GM12891 (cell line): Measurements from ENCODE around the gene COQ5.

Source experiments
- PAX5 ChIP-seq: IDR thresholded peaks from 2 replicates; pipeline ENCODE4 v1.6.1; 2011; ENCODE audit warnings: low read length, moderate library complexity, mild to moderate bottlenecking; ENCODE audit not compliant: insufficient read depth, severe bottlenecking
- POLR2A ChIP-seq: IDR thresholded peaks from 2 replicates; pipeline ENCODE4 v1.6.1; 2011; ENCODE audit warnings: low read depth, low read length, control low read depth
- POLR2AphosphoS5 ChIP-seq: IDR thresholded peaks from 2 replicates; pipeline ENCODE4 v1.6.1; 2011; ENCODE audit warnings: low read depth, low read length, control low read depth
- SPI1 ChIP-seq: IDR thresholded peaks from 2 replicates; pipeline ENCODE4 v1.6.1; 2011; ENCODE audit warnings: low read depth, low read length, control low read depth
- TAF1 ChIP-seq: IDR thresholded peaks from 2 replicates; pipeline ENCODE4 v1.6.1; 2011; ENCODE audit warnings: low read depth, low read length, control low read depth

DNA sequence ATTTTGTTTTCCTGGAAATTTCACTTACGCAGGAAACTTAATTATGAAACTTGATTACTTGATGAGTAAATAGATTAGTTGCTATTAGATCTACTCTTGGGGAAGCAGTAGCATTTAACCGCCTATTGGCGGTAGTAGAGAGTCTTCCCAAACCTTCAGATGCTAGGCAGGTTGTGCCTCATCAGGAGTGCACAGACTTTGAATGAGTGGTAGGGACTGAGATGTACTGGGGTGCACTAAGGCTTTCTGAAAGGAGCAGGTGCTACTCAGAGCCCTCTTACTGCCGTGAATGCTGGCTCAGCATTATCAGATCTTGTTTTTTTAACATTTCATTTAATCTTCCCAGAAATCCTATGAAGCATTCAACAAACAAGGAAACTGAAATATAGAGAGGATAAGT lies 75.0 kb downstream of the COQ5 start:
- TF ChIP-seq TAF1 (no peak), POLR2AphosphoS5 (no peak), PAX5 (no peak), POLR2A (no peak), SPI1 (no peak)
